ENCODE data around the gene ZNF385C.
A peak's percentile ranks its signal among the peaks of the same experiment; 100 is the strongest.

Gene ZNF385C

DNA sequence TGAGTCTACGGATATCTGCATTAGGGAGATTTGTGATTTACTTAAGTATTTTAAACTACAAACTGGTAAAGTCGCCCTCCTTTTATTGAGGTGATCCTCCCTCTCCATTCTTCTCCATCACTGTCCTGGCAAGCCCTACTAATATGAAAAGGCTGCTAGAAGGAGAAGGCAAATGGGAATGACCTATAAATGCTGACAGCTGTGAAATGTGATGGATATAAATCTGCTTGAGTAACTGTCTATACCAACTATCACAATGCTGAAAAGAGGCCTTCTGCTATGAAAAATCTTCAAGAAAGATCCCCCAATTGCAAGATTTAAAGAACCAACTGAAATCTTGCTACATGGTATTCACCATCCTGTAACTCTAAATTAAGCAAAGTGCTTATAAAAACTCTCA lies 96.5 kb downstream of the ZNF385C start:
- peaks cover 36% of the 10 kb centered on the region for H3K36me3 ChIP-seq (replicated peaks)
- H3K27me3 ChIP-seq (replicated peaks): no peaks in the 10 kb centered on the region
- TF ChIP-seq, protein P1, sequence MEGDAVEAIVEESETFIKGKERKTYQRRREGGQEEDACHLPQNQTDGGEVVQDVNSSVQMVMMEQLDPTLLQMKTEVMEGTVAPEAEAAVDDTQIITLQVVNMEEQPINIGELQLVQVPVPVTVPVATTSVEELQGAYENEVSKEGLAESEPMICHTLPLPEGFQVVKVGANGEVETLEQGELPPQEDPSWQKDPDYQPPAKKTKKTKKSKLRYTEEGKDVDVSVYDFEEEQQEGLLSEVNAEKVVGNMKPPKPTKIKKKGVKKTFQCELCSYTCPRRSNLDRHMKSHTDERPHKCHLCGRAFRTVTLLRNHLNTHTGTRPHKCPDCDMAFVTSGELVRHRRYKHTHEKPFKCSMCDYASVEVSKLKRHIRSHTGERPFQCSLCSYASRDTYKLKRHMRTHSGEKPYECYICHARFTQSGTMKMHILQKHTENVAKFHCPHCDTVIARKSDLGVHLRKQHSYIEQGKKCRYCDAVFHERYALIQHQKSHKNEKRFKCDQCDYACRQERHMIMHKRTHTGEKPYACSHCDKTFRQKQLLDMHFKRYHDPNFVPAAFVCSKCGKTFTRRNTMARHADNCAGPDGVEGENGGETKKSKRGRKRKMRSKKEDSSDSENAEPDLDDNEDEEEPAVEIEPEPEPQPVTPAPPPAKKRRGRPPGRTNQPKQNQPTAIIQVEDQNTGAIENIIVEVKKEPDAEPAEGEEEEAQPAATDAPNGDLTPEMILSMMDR (IDR thresholded peaks at IDR 0.05; ENCODE audit: low read depth, low read length, missing control alignments): no peak
- H3K27ac ChIP-seq: no peak overlapping the region
- no peak for DNase-seq
- in situ Hi-C loops (cut with HindIII; ENCODE audit: low pct_ligation_motif_present, low sequenced_read_pairs): no loop called here
- H3K4me3 ChIP-seq (ENCODE audit: low read depth, low read length): no peak overlapping the region

DNA sequence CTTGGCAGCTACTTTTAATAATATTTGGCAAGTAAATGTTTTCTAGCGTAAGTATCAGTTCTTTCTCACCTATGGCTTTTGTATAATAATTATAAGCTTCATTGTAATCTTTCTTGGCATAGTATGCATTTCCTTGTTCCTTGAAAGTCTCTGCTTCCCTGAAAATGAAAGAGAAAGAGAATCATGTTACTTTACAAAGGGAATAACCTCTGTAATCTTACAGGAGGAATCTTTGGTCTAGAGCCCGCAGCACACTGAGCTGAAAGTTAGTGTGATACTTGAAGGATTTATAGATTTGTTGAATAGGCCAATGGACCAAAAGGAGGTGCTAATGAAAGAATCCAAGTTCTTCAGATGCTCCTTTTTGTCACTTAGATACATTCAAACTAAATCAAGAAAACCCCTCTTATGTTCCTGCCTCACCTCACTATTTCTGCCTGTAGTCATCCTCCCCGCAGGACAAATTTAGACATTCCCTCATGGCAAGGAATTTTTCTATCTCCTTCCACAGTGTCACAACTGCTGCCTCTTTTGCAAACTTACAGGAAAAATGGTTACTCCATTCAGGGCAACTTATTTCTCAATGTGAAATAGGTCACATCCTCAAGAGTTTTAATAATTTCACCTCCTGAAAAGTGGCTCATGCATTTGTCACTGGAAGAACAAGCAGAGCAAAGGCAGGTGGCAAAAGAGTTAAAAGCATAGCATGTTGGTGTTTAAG lies 97.7 kb downstream of the ZNF385C start:
- in situ Hi-C loops (cut with HindIII; ENCODE audit: low pct_ligation_motif_present, low sequenced_read_pairs): no loop called here
- Histone ChIP-seq H3K27ac (no peak overlapping the region), H3K36me3 (replicated peaks) (peaks cover 47% of the 10 kb centered on the region), H3K27me3 (replicated peaks) (no peaks in the 10 kb centered on the region), H3K4me3 (ENCODE audit: low read depth, low read length) (no peak overlapping the region)
- no peak for DNase-seq
- TF ChIP-seq, protein P1 (IDR thresholded peaks at IDR 0.05; ENCODE audit: low read depth, low read length, missing control alignments): no peak

DNA sequence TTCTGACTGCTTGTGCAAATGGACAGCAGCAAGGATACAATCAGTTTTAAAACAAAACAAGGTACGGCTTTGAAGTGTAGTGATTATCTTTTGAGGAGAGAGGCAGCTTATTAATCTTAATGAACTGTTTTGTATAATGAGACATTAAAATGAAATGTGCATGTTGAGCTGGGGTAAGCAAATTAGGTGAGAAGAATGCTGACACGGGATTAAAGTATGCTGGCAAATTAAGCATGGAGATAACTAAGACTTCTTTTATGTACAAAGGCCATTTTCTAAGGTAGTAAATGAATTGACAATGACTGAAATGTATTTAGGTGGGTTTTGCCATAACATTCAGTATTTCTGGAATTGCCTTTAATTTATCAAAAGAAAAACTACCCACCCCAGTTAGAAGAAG lies 99.8 kb downstream of the ZNF385C start:
- H3K27ac ChIP-seq: no peak overlapping the region
- TF ChIP-seq, protein P1 (IDR thresholded peaks at IDR 0.05; ENCODE audit: low read depth, low read length, missing control alignments): no peak
- DNase-seq: no peak
- in situ Hi-C loops (cut with HindIII; ENCODE audit: low pct_ligation_motif_present, low sequenced_read_pairs): no loop called here
- no peaks in the 10 kb centered on the region for H3K27me3 ChIP-seq (replicated peaks)
- H3K36me3 ChIP-seq (replicated peaks): peaks cover 59% of the 10 kb centered on the region
- H3K4me3 ChIP-seq (ENCODE audit: low read depth, low read length): no peak overlapping the region

DNA sequence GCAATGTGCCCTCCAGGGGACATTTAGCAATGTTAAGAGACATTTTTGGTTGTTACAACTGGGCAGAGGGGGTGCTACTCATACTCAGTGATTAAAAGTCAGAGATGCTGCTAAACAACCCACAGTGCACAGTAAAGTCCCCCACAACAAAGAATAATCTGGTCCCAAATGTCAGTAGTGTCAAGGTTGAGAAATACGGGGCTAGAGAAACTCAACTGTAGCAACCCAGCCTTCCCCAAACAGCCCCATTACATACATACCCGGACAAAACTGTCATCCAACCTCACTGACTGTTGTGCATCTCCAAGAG lies 101.5 kb downstream of the ZNF385C start:
- H3K27ac ChIP-seq: peak overlapping the region; percentile 60
- H3K36me3 ChIP-seq (replicated peaks): peaks cover 74% of the 10 kb centered on the region
- DNase-seq: no peak
- no peak overlapping the region for H3K4me3 ChIP-seq (ENCODE audit: low read depth, low read length)
- TF ChIP-seq, protein P1 (IDR thresholded peaks at IDR 0.05; ENCODE audit: low read depth, low read length, missing control alignments): no peak
- in situ Hi-C loops (cut with HindIII; ENCODE audit: low pct_ligation_motif_present, low sequenced_read_pairs): no loop called here
- H3K27me3 ChIP-seq (replicated peaks): no peaks in the 10 kb centered on the region

DNA sequence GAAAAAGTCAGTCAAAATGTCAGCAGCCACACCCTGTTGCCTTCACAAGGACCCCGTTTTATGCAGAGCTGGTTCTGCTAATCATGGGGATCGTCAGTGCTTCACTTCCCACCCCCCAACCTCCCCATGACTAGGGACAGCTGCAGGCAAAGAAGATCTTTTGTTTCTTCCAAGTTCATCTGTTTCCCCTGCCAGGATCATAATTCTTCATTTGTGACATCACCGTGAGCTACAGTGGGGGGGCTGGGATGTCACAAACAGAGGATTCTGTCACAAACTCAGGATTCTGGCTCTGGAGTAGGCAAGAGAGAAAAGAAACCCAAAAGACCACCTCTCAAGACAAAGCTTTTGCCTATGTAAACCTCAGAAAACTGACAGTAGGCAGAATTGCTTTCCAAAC lies 105.7 kb downstream of the ZNF385C start:
- peaks cover 81% of the 10 kb centered on the region for H3K36me3 ChIP-seq (replicated peaks)
- H3K4me3 ChIP-seq (ENCODE audit: low read depth, low read length): no peak overlapping the region
- H3K27ac ChIP-seq: no peak overlapping the region
- TF ChIP-seq, protein P1 (IDR thresholded peaks at IDR 0.05; ENCODE audit: low read depth, low read length, missing control alignments): no peak
- in situ Hi-C loops (cut with HindIII; ENCODE audit: low pct_ligation_motif_present, low sequenced_read_pairs): no loop called here
- H3K27me3 ChIP-seq (replicated peaks): no peaks in the 10 kb centered on the region
- DNase-seq: no peak
